GM12892 (cell line): ENCODE data around the gene UGT3A2.

Experiments
- POLR2A ChIP-seq: IDR thresholded peaks from 2 replicates; pipeline ENCODE4 v1.6.1; 2011; ENCODE audit warnings: low read depth, low read length, control low read depth
- POLR2AphosphoS5 ChIP-seq: IDR thresholded peaks from 2 replicates; pipeline ENCODE4 v1.6.1; 2011; ENCODE audit warnings: low read depth, low read length, control low read depth
- TAF1 ChIP-seq: IDR thresholded peaks from 2 replicates; pipeline ENCODE4 v1.6.1; 2011; ENCODE audit warnings: low read depth, mild to moderate bottlenecking, control low read depth, low read length, borderline replicate concordance

- TF ChIP-seq POLR2A (no peak), POLR2AphosphoS5 (no peak), TAF1 (no peak)
Observed at GRCh38 chr5:36027711-36028110, 39.0 kb downstream of the UGT3A2 start.
